GM12891 (cell line): Measurements from ENCODE around the gene APPL2.

ENCODE experiments used
- DNase-seq: peaks from one replicate; pipeline ENCODE4 v3.0.0; 2011; ENCODE audit warnings: low spot score; ENCODE audit not compliant: insufficient read length
- FAIRE-seq: peaks from 2 replicates; lab custom pipeline; 2011; peaks lifted over from hg19 to GRCh38; lab: Jason Lieb, UNC
- PAX5 ChIP-seq: IDR thresholded peaks from 2 replicates; pipeline ENCODE4 v1.6.1; 2011; ENCODE audit warnings: low read length, moderate library complexity, mild to moderate bottlenecking; ENCODE audit not compliant: insufficient read depth, severe bottlenecking
- POLR2A ChIP-seq: IDR thresholded peaks from 2 replicates; pipeline ENCODE4 v1.6.1; 2011; ENCODE audit warnings: low read depth, low read length, control low read depth
- POLR2AphosphoS5 ChIP-seq: IDR thresholded peaks from 2 replicates; pipeline ENCODE4 v1.6.1; 2011; ENCODE audit warnings: low read depth, low read length, control low read depth
- POU2F2 ChIP-seq: IDR thresholded peaks from 2 replicates; pipeline ENCODE4 v1.6.1; 2011; ENCODE audit warnings: low read depth, mild to moderate bottlenecking, control low read depth, low read length, moderate library complexity
- SPI1 ChIP-seq: IDR thresholded peaks from 2 replicates; pipeline ENCODE4 v1.6.1; 2011; ENCODE audit warnings: low read depth, low read length, control low read depth
- TAF1 ChIP-seq: IDR thresholded peaks from 2 replicates; pipeline ENCODE4 v1.6.1; 2011; ENCODE audit warnings: low read depth, low read length, control low read depth

Gene APPL2

DNA sequence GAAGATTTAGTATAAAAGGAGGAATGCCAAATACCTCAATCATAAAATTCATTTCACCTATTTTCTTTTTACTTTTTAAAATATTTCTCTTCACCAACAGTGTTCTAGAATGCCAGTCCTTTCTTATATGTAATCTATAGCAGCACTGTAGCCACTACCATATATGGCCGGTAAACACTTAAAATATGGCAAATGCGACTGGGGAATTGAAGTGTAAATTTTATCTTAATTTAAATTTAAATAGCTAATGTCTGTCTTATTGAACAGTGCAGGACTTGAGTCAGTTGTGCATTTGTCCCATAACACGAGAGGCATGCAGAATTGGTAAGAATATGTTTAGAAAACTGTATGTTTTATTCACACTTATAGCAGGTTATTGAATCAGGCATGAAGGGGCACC, 78.4 kb downstream of the APPL2 start:
- TF ChIP-seq POU2F2 (no peak), PAX5 (no peak), TAF1 (no peak), POLR2A (no peak), POLR2AphosphoS5 (no peak), SPI1 (no peak)
- DNase-seq (no peak), FAIRE-seq (no peak)

DNA sequence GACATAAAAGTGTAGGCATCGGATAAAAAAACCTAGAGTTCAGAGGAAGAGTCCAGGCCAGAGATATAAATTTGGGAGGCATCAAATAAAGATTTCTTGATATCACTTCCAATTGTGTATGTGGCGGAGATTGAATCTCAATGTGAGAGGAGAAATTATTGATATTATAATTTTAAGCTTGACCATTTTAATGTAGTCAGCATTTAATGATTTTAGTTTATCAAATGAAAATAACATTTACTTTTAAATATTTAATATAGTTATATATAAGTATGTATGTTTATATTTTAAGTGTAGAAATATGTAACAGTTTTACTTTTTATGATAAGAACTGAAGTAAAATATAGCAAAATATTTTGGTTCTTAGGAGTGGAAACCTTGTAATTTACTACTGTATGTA, 79.7 kb downstream of the APPL2 start:
- no peak for FAIRE-seq
- TF ChIP-seq TAF1 (no peak), PAX5 (no peak), POLR2AphosphoS5 (no peak)
- DNase-seq, result no peak

DNA sequence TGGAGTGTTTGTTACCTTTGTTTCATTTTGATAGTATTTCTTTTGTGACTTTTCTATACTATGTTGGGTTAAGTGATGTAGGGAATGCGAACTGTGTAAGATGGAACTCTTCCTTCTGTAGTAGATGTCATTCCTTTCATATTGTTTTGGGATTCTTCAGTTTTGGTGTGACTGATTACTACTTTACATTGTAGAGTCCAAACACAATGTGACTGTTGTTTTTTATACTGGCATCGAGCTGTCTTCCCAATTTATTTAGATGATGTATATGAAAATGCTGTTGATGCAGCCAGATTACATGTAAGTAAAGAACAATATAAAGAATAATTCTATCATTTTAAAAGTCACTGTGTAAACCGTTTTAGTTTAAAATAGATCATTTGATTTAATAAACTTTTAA, 93.7 kb downstream of the APPL2 start:
- no peak for FAIRE-seq

DNA sequence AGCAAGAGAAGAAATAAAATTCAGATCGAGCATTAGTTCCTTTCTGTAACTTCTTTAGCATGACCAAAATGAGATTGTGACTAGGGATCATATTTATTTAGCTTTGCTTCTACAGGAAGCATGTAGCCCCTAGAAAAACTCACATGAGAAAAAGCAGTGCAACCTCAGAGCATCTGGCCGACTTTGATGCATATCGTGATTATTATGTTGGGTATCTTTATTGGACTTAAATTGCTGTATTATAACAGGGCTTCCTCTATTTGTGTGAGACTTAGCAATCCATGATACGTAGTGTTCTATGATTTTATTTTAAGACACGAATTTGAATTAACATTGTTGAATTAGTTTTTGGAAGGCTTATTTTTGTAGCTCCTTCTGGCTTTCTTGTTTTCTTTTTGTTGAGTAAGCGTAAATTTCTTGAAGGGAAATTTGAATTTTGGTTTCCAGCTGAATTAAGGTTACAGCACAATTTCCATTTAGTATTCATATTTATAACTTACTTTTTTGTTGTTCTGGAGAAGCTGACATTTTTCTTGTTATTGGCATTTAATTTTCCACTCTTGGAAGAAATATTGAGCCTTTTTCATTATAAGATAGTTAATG, 94.6 kb downstream of the APPL2 start:
- TF ChIP-seq POLR2A (no peak), POU2F2 (no peak), POLR2AphosphoS5 (no peak), SPI1 (no peak), PAX5 (no peak), TAF1 (no peak)
- FAIRE-seq, result no peak
- DNase-seq, result no peak

More for the DNA sequence above, 93.7 kb downstream of the APPL2 start:
- no peak for DNase-seq
- TF ChIP-seq TAF1 (no peak), POU2F2 (no peak), SPI1 (no peak), POLR2AphosphoS5 (no peak), POLR2A (no peak), PAX5 (no peak)

DNA sequence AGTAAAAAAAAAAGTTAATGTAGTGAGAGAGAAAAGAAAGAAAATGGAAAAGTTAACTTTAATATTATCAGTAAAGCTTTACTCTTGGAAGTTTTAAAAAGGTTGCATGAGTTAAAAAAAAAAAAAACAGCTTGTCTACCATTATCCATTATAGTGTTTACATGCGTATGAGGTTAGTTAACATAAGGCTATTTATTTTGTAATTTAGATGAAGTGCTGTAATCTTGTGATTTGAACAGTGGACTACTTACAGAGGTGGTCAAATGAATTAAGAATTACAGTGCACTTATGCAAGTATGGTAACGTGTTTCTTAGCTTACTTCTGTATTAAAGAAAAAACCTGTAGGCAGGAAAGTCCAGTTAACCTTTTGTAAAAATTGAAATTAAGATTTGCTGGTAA, 97.7 kb downstream of the APPL2 start:
- TF ChIP-seq POLR2A (no peak), SPI1 (no peak), PAX5 (no peak)
- FAIRE-seq (no peak), DNase-seq (no peak)
